ENCODE measurements around the gene PXYLP1. TPM values are rescaled to one million over a fixed set of nuclear protein-coding genes. Genes with fewer than 3 reads are reported as not detected.

The PXYLP1 gene
- total RNA-seq, 2 experiments from 2014 or later = 3.6 to 4.2 TPM

GRCh38 chr3:141323936-141324704, 92.5 kb downstream of the PXYLP1 start:
- Histone ChIP-seq H3K9me3 (ENCODE audit: low read length) (no peaks in the 10 kb centered on the region), H3K4me1 (ENCODE audit: insufficient read depth, low read length, poor library complexity, severe bottlenecking) (peaks cover 10% of the 10 kb centered on the region), H3K4me3 (ENCODE audit: low read depth, low read length, poor library complexity, severe bottlenecking) (no peak overlapping the region), H3K79me2 (ENCODE audit: insufficient read depth, low read depth, low read length) (no peaks in the 10 kb centered on the region), H3K9me2 (ENCODE audit: insufficient read depth, low read length) (no peaks in the 10 kb centered on the region), H2AFZ (ENCODE audit: low read length) (no peak overlapping the region), H3K36me3 (ENCODE audit: insufficient read depth, low read length) (no peaks in the 10 kb centered on the region; the same call in 1 of the 2 replicates), H3K4me2 (ENCODE audit: low read length) (no peak overlapping the region), H3K27ac (ENCODE audit: low read depth, low read length, poor library complexity, severe bottlenecking) (no peak overlapping the region), H4K20me1 (ENCODE audit: insufficient read depth, low read length) (no peaks in the 10 kb centered on the region)
- BruUV-seq (replicated peaks) = no TSS peak
- intact Hi-C loops (cut with micrococcal nuclease; ENCODE audit: unreplicated experiment) = no loop called here
- no peak for DNase-seq (ENCODE audit: low spot score)
- TF ChIP-seq, protein P1, sequence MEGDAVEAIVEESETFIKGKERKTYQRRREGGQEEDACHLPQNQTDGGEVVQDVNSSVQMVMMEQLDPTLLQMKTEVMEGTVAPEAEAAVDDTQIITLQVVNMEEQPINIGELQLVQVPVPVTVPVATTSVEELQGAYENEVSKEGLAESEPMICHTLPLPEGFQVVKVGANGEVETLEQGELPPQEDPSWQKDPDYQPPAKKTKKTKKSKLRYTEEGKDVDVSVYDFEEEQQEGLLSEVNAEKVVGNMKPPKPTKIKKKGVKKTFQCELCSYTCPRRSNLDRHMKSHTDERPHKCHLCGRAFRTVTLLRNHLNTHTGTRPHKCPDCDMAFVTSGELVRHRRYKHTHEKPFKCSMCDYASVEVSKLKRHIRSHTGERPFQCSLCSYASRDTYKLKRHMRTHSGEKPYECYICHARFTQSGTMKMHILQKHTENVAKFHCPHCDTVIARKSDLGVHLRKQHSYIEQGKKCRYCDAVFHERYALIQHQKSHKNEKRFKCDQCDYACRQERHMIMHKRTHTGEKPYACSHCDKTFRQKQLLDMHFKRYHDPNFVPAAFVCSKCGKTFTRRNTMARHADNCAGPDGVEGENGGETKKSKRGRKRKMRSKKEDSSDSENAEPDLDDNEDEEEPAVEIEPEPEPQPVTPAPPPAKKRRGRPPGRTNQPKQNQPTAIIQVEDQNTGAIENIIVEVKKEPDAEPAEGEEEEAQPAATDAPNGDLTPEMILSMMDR (conservative IDR thresholded peaks at IDR 0.05; ENCODE audit: low read length) = no peak
- TF ChIP-seq EZH2phosphoT487 (IDR thresholded peaks at IDR 0.05; ENCODE audit: borderline replicate concordance, low read depth, low read length) = no peak
- ChIA-PET CTCF (ENCODE audit: unreplicated experiment) (interaction anchor here (0.8 kb wide), 1 partner anchor 10 kb away, joined by 3 read pairs; no protein-coding TSS in a partner anchor), POLR2A (interaction anchor here (1.5 to 1.8 kb wide), 2 partner anchors 12 to 13 kb away, joined by 3 read pairs; no protein-coding TSS in a partner anchor)

GRCh38 chr3:141326123-141326522, 94.5 kb downstream of the PXYLP1 start:
- no peaks in the 10 kb centered on the region for H3K79me2 ChIP-seq (ENCODE audit: insufficient read depth, low read depth, low read length)
- no peak overlapping the region for H3K4me3 ChIP-seq (ENCODE audit: low read depth, low read length, poor library complexity, severe bottlenecking)
- H3K4me1 ChIP-seq (ENCODE audit: insufficient read depth, low read length, poor library complexity, severe bottlenecking) = peaks cover 2% of the 10 kb centered on the region
- no peak for DNase-seq (ENCODE audit: low spot score)
- intact Hi-C loops (cut with micrococcal nuclease; ENCODE audit: unreplicated experiment) = no loop called here
- H2AFZ ChIP-seq (ENCODE audit: low read length) = no peak overlapping the region
- ChIA-PET POLR2A (no interaction called here), CTCF (ENCODE audit: unreplicated experiment) (no interaction called here)
- no peak overlapping the region for H3K27ac ChIP-seq (ENCODE audit: low read depth, low read length, poor library complexity, severe bottlenecking)
- TF ChIP-seq, protein P1 (conservative IDR thresholded peaks at IDR 0.05; ENCODE audit: low read length) = no peak
- no peak for TF ChIP-seq EZH2phosphoT487 (IDR thresholded peaks at IDR 0.05; ENCODE audit: borderline replicate concordance, low read depth, low read length)
- no peaks in the 10 kb centered on the region for H3K9me2 ChIP-seq (ENCODE audit: insufficient read depth, low read length)
- no peaks in the 10 kb centered on the region for H4K20me1 ChIP-seq (ENCODE audit: insufficient read depth, low read length)
- H3K36me3 ChIP-seq (ENCODE audit: insufficient read depth, low read length) = no peaks in the 10 kb centered on the region
- H3K9me3 ChIP-seq (ENCODE audit: low read length) = no peaks in the 10 kb centered on the region
- no peak overlapping the region for H3K4me2 ChIP-seq (ENCODE audit: low read length)
- no TSS peak for BruUV-seq (replicated peaks)

DNA sequence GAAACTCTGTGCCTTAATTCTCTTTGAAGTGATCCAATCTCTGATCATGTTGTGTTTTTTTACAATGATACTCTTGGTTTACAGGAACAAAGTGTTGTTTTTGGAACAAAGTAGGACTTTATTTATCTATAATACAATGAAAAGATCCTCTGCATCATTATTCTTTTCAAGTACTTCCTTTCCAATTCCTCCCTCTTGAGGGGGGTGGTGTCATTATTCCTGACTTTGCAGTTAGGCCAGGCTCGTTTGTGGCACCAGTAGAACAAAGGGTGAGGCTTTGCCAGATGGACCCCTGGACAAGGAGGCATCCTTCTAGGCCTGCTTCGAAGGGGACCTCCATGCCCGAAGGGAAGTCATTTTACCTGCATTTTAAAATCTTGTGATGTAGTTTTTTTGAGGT, 95.0 kb downstream of the PXYLP1 start:
- Histone ChIP-seq H3K36me3 (ENCODE audit: insufficient read depth, low read length) (no peaks in the 10 kb centered on the region), H2AFZ (ENCODE audit: low read length) (no peak overlapping the region), H3K4me1 (ENCODE audit: insufficient read depth, low read length, poor library complexity, severe bottlenecking) (no peaks in the 10 kb centered on the region), H3K79me2 (ENCODE audit: insufficient read depth, low read depth, low read length) (no peaks in the 10 kb centered on the region), H3K4me3 (ENCODE audit: low read depth, low read length, poor library complexity, severe bottlenecking) (no peak overlapping the region), H4K20me1 (ENCODE audit: insufficient read depth, low read length) (no peaks in the 10 kb centered on the region), H3K9me2 (ENCODE audit: insufficient read depth, low read length) (no peaks in the 10 kb centered on the region), H3K4me2 (ENCODE audit: low read length) (no peak overlapping the region), H3K27ac (ENCODE audit: low read depth, low read length, poor library complexity, severe bottlenecking) (no peak overlapping the region), H3K9me3 (ENCODE audit: low read length) (no peaks in the 10 kb centered on the region)
- ChIA-PET POLR2A (no interaction called here), CTCF (ENCODE audit: unreplicated experiment) (no interaction called here)
- intact Hi-C loops (cut with micrococcal nuclease; ENCODE audit: unreplicated experiment) = no loop called here
- TF ChIP-seq, protein P1 (conservative IDR thresholded peaks at IDR 0.05; ENCODE audit: low read length) = no peak
- TF ChIP-seq EZH2phosphoT487 (IDR thresholded peaks at IDR 0.05; ENCODE audit: borderline replicate concordance, low read depth, low read length) = no peak
- BruUV-seq (replicated peaks) = no TSS peak
- no peak for DNase-seq (ENCODE audit: low spot score)

Data from OCI-LY7 (cell line).